HG02938 (cell line): ENCODE results near the gene DGKD.

Experiments
- ATAC-seq: cut with Tn5 transposase; IDR thresholded peaks from one replicate; pipeline ENCODE4 v1.9.1; 2021; ENCODE audit warnings: mild to moderate bottlenecking, moderate library complexity; ENCODE audit not compliant: unreplicated experiment

DGKD gene

DNA sequence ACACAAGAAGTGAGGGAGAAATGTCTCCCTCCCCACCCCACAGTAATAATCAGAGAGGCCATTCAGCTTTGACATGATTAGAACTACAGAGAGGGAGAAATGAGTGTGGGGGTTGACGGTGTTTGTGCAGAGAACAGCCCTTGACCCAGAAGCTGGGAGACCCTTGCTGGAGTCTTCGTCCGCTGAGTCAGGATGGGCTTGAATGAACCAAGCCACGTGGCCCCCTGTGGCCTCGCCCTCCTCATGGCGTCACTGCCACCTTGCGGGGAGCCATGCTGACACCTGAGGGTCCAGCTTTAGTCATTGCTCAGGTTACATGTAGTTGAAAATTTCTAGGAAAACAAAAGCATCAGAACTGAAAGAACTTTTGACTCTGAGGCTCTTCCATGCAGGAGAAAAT, 101.2 kb downstream of the DGKD start:
- ATAC-seq, result no peak

DNA sequence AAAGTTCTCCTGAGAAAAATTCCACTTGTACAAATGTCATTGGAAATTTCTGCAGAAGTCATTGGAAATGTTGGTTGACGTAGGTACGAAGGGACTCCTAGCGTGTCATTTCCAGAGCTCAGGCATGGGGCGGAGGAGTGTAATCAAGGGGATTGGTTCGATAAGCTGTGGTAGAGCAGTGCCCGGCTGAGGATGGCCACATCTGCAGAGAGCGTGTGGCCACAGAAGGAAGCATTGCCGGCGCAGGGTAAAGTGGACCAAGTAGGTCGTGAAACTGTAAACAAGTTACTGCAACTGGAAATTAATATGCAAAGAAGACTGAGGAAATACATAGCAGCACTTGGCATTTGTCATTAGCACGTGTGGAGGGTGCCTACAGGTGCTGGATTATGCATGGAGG, 101.8 kb downstream of the DGKD start:
- ATAC-seq, result no peak

DNA sequence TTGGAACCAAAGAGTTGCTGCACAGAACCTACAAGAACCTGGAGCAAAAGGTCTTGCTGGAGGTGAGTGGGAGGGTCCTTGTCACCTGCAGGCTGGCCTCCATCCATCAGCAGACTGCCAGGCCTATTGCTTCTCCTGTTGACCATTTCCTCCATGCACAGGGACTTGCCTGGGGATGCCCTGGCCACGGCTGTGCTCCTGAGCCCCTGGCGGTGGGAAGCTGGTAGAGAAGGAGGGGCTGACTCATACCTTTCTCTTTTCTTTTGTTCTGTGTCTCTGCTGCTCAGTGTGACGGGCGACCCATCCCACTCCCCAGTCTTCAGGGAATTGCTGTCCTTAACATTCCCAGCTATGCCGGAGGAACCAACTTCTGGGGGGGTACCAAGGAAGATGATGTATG, 102.6 kb downstream of the DGKD start:
- no peak for ATAC-seq

DNA sequence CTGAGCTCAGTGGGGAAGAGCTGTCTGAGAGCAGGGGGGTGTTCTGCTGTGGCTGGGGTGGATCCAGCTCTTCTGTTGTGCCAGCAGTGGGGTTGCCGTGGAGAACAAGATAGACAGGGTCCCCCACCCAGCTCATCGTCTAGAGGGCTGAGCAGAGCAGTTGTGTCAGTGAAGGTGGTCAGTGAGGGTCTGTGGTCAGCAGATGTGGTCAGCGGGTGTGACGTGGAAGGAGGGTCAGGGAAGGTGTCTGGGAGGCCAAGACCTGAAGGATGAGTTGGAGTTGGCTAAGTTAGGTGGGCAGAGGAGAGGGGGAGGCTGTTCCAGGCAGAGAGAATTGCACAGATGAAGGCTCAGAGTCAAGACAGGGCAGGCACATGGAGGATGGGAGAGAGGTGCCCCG, 103.1 kb downstream of the DGKD start:
- ATAC-seq, result no peak

DNA sequence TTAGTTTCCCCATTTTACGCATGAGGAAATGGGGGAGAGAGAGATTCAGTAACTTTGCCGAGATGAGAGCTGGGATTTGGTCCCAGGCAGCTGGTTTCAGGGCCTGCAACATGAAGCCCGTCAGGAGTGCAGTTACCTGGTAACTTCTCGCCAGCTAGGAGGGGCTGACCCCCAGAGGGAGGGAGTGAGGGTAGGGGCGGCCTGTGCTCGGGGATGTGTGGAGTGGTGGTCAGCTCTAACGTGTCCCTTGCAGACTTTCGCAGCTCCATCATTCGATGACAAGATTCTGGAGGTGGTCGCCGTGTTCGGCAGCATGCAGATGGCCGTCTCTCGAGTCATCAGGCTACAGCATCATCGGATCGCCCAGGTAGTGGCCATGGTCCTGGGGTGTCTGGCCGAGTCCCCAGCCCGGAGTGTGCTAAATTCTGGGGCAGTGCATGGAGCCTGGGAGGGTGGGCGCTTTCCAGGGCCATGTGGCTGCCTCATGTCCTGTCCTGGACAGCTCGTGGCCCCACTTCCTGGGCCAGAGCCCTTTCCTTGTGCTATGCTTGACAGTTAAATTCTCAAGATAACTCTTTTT, 103.8 kb downstream of the DGKD start:
- ATAC-seq, result no peak

DNA sequence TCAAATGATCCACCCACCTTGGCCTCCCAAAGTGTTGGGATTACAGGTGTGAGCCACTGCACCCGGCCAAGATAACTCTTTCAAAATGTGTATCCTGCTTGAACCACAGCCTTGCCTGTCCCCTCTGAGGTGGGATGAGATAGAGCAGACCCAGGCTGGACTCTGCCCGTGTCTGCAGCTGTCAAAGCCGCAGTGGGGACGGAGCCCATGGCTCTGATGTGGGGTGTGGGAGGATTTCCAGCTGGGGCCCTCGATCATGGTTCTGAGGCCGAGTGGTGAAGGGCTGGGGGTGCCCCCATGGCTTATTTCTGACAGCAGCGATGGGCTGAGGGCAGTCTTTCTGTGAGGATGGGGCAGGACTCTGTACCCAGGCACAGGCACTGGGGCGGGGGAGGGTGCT, 104.5 kb downstream of the DGKD start:
- ATAC-seq, result no peak

DNA sequence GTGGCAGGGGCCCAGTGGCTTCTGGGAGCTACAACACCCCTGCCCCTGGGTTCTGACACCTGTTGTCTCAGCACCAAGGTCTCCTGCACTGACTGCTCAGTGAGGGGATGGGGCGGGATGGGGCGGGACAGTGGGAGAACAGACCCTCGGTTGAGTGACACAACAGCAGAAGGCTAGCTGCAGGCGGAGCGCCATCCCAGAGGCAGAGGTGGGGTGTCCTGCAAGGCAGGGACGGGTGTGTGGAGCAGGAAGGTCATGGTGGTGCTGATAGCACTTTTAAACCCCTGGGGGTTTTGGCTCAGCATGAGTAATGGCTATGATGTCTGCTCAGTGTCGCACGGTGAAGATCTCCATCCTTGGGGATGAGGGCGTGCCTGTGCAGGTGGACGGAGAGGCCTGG, 105.1 kb downstream of the DGKD start:
- no peak for ATAC-seq

DNA sequence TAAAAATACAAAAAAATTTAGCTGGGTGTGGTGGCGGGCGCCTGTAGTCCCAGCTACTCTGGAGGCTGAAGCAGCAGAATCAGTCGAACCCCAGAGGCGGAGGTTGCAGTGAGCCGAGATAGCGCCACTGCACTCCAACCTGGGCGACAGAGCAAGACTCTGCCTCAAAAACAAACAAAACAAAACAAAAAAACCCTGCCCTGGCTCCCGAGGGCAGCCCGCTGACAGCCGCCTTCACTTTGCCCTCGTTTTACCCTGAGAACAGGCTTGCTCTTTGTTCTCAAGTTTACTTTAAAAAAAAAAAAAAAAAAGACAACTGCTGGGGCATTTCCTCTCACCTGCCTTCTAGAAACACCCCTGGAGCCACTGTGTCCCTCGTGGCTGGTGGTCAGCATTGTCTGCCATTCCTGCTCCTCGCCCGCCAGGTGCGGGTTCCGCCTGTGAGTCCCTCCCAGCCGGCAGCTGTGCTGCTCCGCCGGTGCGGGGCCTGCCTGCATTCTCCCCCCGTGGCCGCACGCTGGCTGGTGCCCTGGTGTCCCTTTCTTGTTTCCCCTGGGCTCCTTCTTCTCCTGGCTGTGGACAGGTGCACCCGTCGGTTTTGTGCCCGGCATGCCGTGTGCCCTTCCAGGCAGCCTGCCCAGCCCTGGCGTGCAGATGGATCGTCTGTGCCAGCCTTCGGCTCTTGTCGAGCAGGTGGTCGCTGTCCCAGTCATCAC, 106.6 kb downstream of the DGKD start:
- no peak for ATAC-seq

DNA sequence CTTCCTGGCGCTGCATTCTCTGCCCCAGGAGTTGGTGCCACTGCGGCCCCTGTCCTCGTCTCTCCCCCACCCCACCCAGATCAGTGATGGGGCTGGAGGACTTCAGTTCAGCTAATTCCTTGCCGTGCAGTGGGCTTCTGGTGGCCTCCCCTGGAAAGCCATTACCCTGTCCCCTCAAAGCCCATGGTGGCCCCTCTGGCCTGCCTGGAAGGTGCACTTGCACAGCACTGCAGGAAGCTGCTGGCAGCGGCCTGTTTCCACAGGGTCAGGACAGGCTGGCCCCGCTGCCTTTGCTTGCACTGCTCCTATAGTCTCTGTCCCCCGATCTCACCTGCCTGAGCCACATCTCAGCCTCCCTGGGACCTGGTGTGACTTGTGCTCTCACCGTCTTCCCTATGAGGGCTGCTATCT, 107.2 kb downstream of the DGKD start:
- ATAC-seq, result no peak

DNA sequence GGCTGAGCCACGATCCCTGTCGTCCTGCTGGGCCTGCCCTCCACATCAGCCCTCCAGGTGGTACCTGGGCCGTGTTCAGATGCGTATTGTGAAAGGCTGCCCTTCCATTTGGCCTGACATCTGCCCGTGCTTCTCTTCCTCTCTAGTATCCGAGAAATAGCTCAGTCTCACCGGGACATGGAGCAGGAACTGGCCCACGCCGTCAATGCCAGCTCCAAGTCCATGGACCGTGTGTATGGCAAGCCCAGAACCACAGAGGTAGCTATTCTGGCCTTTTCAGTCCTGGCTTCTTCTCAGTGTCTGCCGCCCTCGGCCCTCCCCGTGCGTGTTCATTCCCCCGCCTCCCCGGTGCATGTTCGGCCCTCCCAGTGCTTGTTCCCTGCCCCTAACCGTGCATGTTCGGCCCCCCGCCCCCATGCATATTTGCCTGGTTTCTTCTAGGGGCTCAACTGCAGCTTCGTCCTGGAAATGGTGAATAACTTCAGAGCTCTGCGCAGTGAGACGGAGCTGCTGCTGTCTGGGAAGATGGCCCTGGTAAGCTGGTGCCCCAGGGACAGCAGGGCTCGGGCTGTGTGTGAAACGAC, 108.0 kb downstream of the DGKD start:
- no peak for ATAC-seq

DNA sequence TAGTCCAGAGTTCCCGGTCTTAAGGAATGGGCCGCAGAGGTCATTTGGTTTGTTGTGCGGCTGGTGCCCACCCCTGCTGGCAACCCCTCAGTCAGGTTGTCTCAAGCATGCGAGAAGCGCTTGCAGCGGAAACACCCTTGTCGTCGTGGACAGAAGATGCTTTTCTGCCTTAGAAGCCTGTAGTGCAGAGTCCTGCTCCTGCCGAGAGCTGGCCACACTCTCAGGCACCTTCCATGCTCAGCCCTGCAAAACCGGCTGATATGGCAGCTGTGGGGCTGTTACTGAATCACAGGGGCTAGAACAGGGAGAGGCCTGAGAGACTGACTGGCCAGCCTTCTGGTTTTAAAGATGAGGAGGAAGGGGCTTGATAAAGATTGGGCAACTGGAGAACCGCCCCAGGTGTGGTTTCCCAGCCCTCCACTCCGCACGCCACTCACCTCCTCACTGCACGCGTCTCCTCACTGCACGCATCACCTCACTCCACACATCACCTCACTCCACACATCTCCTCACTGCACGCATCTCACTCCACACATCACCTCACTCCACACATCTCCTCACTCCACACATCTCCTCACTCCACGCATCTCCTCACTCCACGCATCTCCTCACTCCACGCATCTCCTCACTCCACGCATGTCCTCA, 108.7 kb downstream of the DGKD start:
- no peak for ATAC-seq

DNA sequence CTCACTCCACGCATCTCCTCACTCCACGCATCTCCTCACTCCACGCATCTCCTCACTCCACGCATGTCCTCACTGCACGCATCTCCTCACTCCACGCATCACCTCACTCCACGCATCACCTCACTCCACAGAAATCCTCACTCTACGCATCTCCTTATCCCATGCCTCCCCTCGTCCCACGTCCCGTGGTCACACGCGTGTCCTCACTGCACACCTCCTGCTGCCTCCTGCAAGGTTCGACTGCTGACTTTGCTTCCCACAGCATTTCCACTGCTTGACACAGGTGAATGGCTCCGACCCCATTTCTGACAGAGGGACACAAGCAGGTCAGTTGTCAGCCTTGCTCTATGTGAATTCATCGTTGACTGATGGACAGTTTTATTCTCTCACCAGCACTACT, 109.3 kb downstream of the DGKD start:
- ATAC-seq, result no peak

DNA sequence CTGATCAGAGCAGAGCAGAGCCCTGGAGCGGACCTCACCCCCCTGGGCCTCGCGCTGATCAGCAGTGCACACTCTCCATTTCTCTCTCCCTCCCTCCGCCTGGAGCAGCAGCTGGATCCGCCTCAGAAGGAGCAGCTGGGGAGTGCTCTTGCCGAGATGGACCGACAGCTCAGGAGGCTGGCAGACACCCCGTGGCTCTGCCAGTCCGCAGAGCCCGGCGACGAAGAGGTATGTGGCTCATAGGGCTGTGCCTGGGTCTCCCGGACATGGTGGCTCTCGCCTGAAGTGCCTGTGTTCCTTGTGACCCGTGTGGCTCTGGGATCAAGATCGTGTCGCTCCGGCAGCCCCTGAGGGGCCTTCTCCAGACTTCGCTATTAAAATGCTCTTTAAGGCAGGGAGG, 109.8 kb downstream of the DGKD start:
- no peak for ATAC-seq

DNA sequence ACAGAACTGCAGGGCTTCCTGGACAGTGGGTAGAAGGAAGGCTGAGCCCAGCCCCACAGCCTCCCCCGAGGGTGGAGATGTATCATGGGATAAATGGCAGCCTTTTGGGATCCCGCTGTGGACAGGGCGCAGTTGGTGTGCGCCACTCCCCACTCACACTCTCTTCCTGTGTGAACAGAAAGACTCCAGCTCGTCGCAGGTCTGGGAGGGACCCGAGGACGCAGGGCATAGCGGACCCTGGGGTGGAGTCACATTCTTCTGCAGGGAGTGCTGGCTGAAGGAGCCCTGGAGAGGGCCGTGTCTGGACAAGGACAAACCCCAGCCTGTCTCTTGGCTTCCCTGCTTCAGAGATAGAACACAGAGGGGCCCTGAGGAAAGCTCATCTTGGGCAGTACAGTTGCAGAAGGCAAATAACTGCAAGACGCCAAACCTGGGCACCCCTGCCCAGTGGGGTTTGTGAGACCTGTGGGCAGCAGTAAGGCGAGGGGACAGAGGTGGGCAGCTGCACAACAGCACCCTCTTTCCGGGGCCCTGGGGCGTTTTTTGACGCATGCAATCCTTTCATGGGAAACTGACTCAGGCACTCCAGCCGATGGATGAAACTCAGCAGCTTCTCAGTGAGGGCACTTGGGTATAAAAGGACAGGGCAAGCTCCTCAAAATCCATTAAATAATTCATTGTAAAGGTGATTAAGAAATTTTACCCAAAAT, 110.4 kb downstream of the DGKD start:
- ATAC-seq, result no peak

DNA sequence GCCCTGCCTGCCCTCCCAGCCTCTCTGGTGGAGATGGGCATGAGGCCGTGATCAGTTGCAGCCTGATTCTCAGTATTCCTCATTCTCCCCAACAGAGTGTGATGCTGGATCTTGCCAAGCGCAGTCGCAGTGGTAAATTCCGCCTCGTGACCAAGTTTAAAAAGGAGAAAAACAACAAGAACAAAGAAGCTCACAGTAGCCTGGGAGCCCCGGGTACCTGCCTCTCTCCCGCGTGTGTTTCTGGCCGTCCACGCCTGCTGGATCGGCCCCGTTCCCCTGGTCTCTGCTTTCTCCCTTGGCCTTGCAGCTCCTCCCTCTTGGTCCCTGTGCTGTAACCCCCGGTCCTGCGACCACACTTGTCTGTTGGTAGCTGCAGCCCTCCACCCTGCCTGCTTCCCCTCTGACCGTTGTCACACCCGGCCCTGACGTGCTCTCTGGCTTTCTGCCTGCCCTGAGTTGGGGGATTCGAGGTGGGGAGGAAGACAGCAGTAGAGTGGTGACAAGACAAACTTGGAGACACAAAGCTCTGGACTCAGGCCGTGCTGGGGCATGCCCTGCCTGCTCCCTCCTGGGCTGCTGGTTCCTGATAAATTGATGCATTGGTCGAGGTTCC, 112.8 kb downstream of the DGKD start:
- no peak for ATAC-seq

DNA sequence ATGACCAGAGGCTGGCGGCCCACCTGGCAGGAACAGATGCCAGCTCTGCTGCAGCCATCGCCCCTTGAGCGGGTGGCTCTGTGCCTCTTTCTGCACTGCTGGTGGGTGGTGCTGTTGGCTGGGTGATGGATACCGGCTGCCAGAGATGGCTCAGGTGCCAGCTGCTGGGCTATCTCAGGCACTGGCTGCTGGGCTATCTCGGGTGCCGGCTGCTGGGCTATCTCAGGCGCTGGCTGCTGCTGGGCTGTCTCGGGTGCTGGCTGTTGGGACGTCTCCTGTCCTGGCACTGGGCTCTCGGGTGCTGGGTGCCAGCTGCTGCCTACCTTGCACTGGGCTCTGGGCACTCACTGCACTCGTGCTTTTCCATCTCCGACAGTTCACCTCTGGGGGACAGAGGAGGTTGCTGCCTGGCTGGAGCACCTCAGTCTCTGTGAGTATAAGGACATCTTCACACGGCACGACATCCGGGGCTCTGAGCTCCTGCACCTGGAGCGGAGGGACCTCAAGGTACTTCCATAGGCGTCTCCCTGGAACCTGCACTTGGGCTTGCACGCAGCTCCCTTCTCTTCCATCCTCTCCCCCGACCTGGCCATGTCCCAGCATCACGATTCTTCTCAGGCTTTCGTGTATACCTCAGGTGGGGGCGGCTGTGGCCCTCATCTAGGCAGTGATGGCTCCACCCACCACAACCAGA, 113.9 kb downstream of the DGKD start:
- no peak for ATAC-seq

DNA sequence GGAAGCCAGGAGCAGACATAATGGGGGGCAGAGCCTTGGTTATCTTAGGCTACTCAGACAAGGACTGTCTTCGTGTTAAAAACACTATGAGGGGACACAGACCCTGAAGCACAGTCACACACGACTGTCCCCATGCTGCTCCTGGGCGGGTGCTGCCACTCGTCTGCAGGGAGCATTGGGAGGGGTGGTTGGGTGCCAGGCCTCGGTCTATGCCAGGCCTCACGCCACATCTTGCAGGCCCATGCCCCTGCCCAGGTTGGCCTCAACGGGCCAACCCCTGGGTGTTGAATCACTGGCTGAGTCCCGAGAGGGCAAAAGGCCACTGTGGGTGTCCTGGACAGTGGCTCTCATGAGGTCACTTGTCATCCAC, 114.4 kb downstream of the DGKD start:
- ATAC-seq, result no peak

DNA sequence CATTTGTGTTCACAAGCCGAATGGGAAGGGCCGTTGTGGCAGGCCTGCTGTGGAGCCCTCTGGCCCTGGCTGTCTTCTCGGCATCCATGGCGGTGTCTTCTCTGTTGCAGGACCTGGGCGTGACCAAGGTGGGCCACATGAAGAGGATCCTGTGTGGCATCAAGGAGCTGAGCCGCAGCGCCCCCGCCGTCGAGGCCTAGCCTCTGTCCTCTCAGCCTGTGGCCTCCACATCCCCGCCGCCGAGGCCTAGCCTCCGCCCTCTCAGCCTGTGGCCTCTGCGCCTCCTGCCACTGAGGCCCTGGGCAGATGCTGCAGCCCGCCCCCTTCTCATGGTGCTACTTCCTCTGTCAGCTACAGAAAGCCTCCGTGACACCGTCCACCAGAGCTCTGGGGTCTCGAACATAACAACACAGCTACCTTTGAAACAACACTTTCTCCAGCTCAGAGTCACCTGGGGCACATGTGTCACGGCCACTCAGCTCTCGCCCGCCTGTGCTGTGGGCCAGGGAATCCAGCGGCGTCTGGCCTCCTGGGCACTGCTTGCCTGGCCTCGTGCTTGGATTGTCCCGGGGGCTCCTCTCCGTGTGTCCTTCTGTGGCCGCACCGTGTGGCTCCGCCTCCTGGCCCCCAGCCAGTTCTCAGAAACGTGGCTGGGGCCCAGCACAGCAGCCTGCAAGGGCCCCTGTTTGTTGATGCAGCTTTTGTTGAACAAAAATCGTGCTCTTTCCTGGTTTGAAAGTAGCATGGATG, 115.1 kb downstream of the DGKD start:
- ATAC-seq, result no peak

DNA sequence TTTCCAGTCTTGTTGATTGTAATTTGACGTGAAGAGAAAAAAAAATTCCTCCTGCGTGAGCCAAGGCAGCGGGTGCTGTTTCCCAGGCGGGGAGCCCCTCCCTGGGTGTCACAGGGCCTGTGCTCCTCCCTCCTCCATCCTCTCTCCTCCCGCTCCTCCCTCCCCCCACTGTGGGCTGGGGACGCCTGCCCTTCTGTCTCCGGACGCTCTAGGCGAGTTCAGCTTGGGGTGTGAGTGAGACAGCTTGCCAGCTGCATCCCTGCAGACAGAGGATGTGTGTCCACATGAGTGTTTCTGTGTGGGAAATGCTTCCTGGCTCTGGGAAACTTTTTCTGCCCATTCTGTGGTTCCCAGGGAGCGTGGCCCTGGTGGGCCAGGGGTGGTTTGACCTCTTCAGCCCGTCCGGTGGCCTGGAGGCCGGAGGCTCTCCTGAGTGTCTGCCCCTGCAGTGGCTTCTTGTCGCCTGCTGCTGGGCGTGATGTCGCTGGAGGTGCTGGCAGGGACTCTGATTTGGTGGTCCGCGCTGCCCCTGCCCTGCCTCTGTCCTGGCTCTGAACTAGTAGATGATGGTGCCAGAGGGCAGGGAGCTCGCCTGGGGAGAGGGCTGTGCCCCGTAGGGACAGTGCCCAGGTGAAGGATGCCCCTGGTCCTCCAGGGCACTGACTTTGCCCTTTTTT, 115.9 kb downstream of the DGKD start:
- no peak for ATAC-seq
